Measurements from ENCODE around the gene VGLL4. TPM values are rescaled to one million over a fixed set of nuclear protein-coding genes. Genes with fewer than 3 reads are reported as not detected.

Gene VGLL4
- total RNA-seq, 1 donor from 2014 or later, result 45.5 TPM

DNA sequence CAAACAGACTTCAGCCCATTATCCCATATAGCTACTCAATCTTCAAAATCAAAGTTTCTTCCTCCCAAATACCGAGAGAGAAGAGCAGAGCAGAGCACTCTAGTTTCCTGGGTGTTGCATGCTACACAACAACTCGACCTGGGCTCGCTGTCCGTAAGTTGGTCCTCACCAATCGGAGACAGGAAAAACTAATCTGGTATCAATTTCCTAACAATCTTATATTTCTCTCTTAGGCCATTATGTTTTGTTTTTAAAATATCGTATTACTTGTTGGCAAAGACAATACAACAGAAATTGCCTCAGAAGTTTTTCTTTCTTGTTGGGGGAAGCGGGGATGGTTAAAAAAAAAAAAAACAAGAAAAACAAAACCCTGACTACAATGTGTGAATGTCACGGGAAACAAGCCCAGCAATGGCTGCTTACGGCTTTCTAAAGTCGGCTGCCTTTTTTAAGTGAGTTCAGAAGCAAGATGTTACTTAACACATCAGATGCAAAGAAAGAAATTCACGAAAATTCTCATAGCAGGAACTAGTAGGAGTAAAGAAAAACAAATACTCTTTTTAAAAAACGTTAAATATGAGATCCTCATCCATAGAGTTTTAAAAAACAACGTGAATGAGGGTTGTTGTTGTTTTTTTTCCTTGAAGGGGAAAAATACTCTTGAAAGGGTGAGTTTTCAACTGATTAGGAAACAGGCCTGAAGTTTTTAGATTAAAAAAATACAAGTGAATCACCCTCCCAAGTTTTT lies 1.9 kb downstream of the VGLL4 start:
- Histone ChIP-seq H3K4me1 (peaks cover 57% of the 10 kb centered on the region), H3K4me3 (peak overlapping the region; percentile 69), H3K27ac (peak overlapping the region; percentile 87), H3K9me3 (no peaks in the 10 kb centered on the region), H3K36me3 (no peaks in the 10 kb centered on the region), H3K27me3 (ENCODE audit: low read depth) (no peaks in the 10 kb centered on the region)
- DNase-seq (no peak), ATAC-seq (no peak)
- intact Hi-C loops (cut with DNase I), result loop anchor here (5.0 kb wide), 1 partner anchor 265 kb away; no protein-coding TSS in a partner anchor
- TF ChIP-seq, protein P1, sequence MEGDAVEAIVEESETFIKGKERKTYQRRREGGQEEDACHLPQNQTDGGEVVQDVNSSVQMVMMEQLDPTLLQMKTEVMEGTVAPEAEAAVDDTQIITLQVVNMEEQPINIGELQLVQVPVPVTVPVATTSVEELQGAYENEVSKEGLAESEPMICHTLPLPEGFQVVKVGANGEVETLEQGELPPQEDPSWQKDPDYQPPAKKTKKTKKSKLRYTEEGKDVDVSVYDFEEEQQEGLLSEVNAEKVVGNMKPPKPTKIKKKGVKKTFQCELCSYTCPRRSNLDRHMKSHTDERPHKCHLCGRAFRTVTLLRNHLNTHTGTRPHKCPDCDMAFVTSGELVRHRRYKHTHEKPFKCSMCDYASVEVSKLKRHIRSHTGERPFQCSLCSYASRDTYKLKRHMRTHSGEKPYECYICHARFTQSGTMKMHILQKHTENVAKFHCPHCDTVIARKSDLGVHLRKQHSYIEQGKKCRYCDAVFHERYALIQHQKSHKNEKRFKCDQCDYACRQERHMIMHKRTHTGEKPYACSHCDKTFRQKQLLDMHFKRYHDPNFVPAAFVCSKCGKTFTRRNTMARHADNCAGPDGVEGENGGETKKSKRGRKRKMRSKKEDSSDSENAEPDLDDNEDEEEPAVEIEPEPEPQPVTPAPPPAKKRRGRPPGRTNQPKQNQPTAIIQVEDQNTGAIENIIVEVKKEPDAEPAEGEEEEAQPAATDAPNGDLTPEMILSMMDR (IDR thresholded peaks at IDR 0.05), result no peak

DNA sequence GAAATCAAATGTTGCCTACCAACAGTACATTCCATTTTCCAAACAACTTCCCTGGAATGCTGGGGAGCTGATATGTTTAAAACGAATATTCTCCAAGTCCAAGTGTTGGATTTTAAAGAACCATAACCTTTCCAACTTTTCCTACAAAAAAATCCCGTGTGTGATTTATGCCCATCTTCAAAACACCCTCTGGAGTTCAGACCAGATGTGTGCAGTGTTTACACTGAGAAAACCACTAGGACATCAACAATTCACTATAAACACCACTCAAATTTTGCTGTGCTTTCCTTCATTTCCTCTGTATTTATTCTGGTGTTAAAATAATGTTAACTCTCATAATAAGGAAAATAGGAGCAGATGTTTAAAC lies 2.4 kb downstream of the VGLL4 start:
- peaks cover 62% of the 10 kb centered on the region for H3K4me1 ChIP-seq
- TF ChIP-seq, protein P1 (IDR thresholded peaks at IDR 0.05), result no peak
- ATAC-seq (no peak), DNase-seq (no peak)
- peak overlapping the region; percentile 69 for H3K4me3 ChIP-seq
- H3K27ac ChIP-seq, result peak overlapping the region; percentile 87
- intact Hi-C loops (cut with DNase I), result loop anchor here (5.0 kb wide), 1 partner anchor 264 kb away; no protein-coding TSS in a partner anchor
- H3K36me3 ChIP-seq, result no peaks in the 10 kb centered on the region
- H3K9me3 ChIP-seq, result no peaks in the 10 kb centered on the region
- H3K27me3 ChIP-seq (ENCODE audit: low read depth), result no peaks in the 10 kb centered on the region

DNA sequence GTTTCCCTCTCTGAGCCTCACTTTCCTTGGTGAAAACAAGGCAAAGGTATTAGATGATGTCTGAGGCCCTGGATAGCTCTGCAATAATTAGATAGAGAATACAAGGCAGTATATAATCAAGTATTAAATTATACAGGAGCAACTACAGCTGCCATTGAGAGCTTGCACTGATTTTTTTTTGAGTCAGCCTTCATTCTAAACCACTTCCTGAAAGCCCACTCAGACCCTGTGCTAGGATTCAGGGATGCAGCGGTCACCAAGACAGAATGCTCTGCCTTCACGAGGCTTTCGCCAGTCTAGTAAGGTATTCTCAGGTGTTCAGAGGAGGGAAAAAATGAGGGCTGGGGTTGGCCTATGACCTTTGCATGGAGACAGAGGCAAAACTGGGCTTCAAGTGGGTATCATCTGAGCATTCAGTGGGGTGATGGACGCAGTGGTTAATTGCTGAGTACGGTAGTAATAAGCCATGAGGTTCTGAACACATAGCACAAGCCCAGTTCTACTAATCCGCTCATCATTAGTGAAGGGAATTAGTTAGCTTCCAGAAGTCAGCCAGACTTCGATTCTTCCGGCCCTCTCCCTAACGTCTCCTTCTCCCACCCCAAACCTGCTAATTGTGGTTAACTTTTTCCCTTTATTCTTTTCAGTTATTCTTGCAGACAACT lies 3.6 kb downstream of the VGLL4 start:
- Histone ChIP-seq H3K4me3 (no peak overlapping the region), H3K27me3 (ENCODE audit: low read depth) (no peaks in the 10 kb centered on the region), H3K4me1 (peaks cover 74% of the 10 kb centered on the region), H3K36me3 (no peaks in the 10 kb centered on the region), H3K27ac (peak overlapping the region; percentile 87), H3K9me3 (no peaks in the 10 kb centered on the region)
- TF ChIP-seq, protein P1 (IDR thresholded peaks at IDR 0.05), result no peak
- ATAC-seq (no peak), DNase-seq (no peak)
- intact Hi-C loops (cut with DNase I), result loop anchor here (5.0 kb wide), 1 partner anchor 263 kb away; no protein-coding TSS in a partner anchor

DNA sequence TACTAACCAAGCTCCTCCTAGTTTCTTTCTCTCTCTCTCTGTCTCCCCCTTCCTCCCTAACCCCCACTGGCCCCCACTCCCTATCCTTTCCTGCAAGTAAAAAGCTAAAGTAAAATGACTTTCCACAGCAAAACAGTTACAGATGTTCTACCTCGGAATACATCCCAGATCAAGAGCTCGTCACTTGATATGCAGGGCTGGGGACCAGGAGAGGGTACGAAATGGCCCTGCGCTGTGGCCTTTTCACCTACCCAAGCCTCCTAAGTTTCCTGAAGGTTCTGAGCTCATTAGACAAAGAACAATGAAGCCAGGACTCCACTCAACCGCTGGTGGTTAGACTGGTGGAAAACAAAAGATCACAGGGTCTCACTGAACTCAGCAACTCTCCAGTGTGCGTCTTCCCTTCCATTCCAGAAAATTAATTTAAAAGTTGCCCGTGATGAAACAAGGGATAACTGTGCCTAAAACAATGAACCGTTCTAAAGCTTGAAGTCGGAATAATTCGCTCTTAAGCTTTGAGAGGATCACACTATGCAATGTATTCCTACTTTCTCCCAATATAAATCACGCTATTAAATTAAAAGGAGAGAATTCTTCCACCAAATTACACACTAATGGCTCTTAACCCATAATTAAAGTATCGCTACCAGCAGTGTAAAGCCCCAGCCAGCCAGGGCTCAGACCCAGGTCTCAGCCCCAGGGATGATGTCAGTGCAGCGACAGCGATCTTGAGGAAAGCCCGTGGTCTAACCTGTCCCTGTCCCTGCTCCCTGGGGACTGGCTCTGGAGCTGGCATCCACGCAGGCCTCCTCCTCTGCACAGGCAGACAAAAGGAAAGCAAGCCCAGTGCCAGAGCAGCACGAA lies 5.0 kb downstream of the VGLL4 start:
- intact Hi-C loops (cut with DNase I), result no loop called here
- H3K27ac ChIP-seq, result peak overlapping the region; percentile 62
- H3K4me3 ChIP-seq, result peak overlapping the region; percentile 15
- H3K4me1 ChIP-seq, result peaks cover 72% of the 10 kb centered on the region
- no peaks in the 10 kb centered on the region for H3K27me3 ChIP-seq (ENCODE audit: low read depth)
- ATAC-seq (no peak), DNase-seq (no peak)
- TF ChIP-seq, protein P1 (IDR thresholded peaks at IDR 0.05), result no peak
- H3K9me3 ChIP-seq, result no peaks in the 10 kb centered on the region
- no peaks in the 10 kb centered on the region for H3K36me3 ChIP-seq

DNA sequence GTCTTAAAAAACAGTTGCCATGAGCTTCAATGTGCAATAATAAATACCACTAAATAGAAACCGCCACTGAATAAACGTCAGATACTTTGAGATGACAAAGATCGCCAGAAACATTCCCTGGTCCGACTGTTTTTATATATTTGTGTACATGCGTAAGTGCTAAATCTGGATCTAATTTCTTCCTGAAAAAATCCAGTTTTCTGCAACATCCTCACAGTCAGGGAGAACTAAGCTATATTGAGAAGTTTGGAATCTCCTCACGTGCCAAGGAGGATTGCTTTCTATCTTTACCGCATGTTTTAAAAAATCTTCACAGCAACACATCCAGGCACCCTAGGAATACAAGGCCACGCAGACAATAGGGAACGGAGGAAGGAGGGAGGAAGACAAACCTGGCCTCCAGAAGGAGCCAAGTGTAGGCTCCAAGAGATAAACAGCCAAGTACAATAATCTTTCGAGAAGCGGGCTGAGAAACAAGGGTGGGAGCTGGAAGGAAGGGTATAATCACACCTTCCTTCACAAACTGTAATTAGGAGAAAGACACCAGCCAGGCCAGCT lies 5.7 kb downstream of the VGLL4 start:
- intact Hi-C loops (cut with DNase I), result no loop called here
- no peak for ATAC-seq
- Histone ChIP-seq H3K36me3 (no peaks in the 10 kb centered on the region), H3K9me3 (no peaks in the 10 kb centered on the region), H3K4me3 (peak overlapping the region; percentile 15), H3K27me3 (ENCODE audit: low read depth) (no peaks in the 10 kb centered on the region), H3K27ac (peak overlapping the region; percentile 62), H3K4me1 (peaks cover 77% of the 10 kb centered on the region)
- no peak for DNase-seq
- TF ChIP-seq, protein P1 (IDR thresholded peaks at IDR 0.05), result no peak
